ENCODE data around the gene IL31RA.

- TF ChIP-seq EZH2 (IDR thresholded peaks at IDR 0.05; ENCODE audit: borderline replicate concordance, low read depth, low read length, poor library complexity, severe bottlenecking): no peak
- TF ChIP-seq, protein P1, sequence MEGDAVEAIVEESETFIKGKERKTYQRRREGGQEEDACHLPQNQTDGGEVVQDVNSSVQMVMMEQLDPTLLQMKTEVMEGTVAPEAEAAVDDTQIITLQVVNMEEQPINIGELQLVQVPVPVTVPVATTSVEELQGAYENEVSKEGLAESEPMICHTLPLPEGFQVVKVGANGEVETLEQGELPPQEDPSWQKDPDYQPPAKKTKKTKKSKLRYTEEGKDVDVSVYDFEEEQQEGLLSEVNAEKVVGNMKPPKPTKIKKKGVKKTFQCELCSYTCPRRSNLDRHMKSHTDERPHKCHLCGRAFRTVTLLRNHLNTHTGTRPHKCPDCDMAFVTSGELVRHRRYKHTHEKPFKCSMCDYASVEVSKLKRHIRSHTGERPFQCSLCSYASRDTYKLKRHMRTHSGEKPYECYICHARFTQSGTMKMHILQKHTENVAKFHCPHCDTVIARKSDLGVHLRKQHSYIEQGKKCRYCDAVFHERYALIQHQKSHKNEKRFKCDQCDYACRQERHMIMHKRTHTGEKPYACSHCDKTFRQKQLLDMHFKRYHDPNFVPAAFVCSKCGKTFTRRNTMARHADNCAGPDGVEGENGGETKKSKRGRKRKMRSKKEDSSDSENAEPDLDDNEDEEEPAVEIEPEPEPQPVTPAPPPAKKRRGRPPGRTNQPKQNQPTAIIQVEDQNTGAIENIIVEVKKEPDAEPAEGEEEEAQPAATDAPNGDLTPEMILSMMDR (conservative IDR thresholded peaks at IDR 0.05; ENCODE audit: low read depth, low read length): no peak
These were observed 15.8 kb downstream of the IL31RA start for GRCh38 chr5:55866934-55867333.
